ENCODE measurements around the gene LRMDA.

Gene LRMDA

GRCh38 chr10:76270464-76270863 lies 839.0 kb downstream of the LRMDA start:
- no peak for TF ChIP-seq CTCF (IDR thresholded peaks at IDR 0.05; ENCODE audit: control extremely low read depth, extremely low read depth, low read depth, missing control alignments)
- POLR2A ChIA-PET = no interaction called here
- no peak for DNase-seq (ENCODE audit: extremely low spot score)
- CTCF ChIA-PET = interaction anchor here (0.8 kb wide), 1 partner anchor 12 kb away, joined by 3 read pairs; no protein-coding TSS in a partner anchor

GRCh38 chr10:76274933-76275332 lies 843.5 kb downstream of the LRMDA start:
- ChIA-PET POLR2A (no interaction called here), CTCF (no interaction called here)
- TF ChIP-seq CTCF (IDR thresholded peaks at IDR 0.05; ENCODE audit: control extremely low read depth, extremely low read depth, low read depth, missing control alignments) = no peak
- DNase-seq (ENCODE audit: extremely low spot score) = no peak

- ChIA-PET POLR2A (no interaction called here), CTCF (no interaction called here)
- no peak for TF ChIP-seq CTCF (IDR thresholded peaks at IDR 0.05; ENCODE audit: control extremely low read depth, extremely low read depth, low read depth, missing control alignments)
- DNase-seq (ENCODE audit: extremely low spot score) = no peak
Observed at GRCh38 chr10:76278811-76279460, 847.5 kb downstream of the LRMDA start.

- ChIA-PET POLR2A (no interaction called here), CTCF (interaction anchor here (1.0 kb wide), 1 partner anchor 11 kb away, joined by 3 read pairs; no protein-coding TSS in a partner anchor)
- no peak for DNase-seq (ENCODE audit: extremely low spot score)
- TF ChIP-seq CTCF (IDR thresholded peaks at IDR 0.05; ENCODE audit: control extremely low read depth, extremely low read depth, low read depth, missing control alignments) = no peak
Observed at GRCh38 chr10:76281659-76282058, 850.2 kb downstream of the LRMDA start.

GRCh38 chr10:76282061-76283025 lies 850.9 kb downstream of the LRMDA start:
- ChIA-PET CTCF (interaction anchor here (1.0 kb wide), 1 partner anchor 12 kb away, joined by 3 read pairs; no protein-coding TSS in a partner anchor), POLR2A (no interaction called here)
- no peak for DNase-seq (ENCODE audit: extremely low spot score)
- TF ChIP-seq CTCF (IDR thresholded peaks at IDR 0.05; ENCODE audit: control extremely low read depth, extremely low read depth, low read depth, missing control alignments) = no peak

- CTCF ChIA-PET = no interaction called here
- POLR2A ChIA-PET = no interaction called here
- no peak for DNase-seq (ENCODE audit: extremely low spot score)
- no peak for TF ChIP-seq CTCF (IDR thresholded peaks at IDR 0.05; ENCODE audit: control extremely low read depth, extremely low read depth, low read depth, missing control alignments)
Observed at GRCh38 chr10:76284351-76284750, 852.9 kb downstream of the LRMDA start.

Measured in GM10248 (cell line).